Measurements from ENCODE around the gene OR52B6.
"Not testable (repeated sequence)": the region's sequence is repeated elsewhere in the genome, so short reads cannot be mapped to it uniquely, and the experiment has no call there.

OR52B6 gene

DNA sequence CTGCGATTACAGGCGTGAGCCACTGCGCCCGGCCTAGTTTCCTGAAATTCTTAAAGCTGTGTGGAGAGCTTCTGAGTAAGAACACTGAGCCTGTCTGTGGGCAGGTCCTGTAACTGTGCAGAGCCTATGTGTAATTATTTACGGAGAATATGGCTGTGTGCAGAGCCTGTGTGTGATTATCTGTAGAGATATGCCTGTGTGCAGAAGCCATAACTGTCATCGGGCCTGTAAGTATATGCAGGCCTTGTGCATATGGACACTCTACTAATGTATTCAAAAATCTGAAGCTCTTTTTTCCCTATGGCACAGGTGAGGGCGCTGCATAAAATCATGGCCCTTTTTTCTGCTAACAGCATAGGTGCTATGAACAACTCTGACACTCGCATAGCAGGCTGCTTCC lies at the start of gene OR52B6:
Gene OR52B6 (plus strand): TSS at position 301 of the 400 bp plus-strand sequence. CDS start 0 bp downstream, at position 301.
- no peak for DNase-seq (ENCODE audit: low read depth, low spot score)

DNA sequence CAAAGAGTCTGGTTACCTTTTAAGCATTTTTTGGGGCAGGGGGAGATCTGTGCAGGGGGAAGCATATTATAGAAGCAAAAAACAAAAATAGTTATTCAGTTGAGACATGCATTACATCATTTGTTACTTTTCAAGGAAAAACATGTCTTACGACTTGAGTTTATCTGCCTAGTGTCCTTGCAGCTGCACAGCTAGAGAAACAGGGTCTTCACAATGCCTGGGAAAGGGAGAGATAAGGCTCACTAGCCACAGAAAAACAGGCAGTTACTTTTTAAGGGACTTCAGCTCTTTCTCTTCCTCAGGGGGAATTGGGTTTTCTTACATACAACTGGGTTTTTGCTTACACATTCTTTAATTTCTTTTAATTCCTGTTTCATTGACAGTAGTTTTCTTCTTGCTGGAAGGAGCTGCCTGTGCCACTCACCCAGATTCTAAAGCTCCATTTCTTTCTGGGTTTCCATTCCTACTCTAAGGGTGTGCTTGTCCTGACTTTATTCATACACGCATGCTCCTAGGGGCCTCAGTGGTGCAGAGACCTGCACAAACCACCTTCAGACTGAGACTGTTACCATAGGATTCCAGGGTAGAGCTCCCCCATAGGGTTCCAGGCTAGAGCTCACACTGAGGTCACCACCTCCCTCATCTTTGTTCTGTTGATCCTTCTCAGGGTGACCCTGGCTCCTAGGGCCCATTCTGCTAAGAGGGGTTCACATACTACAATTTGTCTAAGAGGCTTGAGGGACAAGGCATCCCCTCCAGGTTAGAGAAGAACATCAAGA lies 49.4 kb upstream of the OR52B6 start:
- DNase-seq (ENCODE audit: low read depth, low spot score), result no peak

GRCh38 chr11:5534046-5534445 lies 46.6 kb upstream of the OR52B6 start:
- DNase-seq (ENCODE audit: low read depth, low spot score), result no peak

DNA sequence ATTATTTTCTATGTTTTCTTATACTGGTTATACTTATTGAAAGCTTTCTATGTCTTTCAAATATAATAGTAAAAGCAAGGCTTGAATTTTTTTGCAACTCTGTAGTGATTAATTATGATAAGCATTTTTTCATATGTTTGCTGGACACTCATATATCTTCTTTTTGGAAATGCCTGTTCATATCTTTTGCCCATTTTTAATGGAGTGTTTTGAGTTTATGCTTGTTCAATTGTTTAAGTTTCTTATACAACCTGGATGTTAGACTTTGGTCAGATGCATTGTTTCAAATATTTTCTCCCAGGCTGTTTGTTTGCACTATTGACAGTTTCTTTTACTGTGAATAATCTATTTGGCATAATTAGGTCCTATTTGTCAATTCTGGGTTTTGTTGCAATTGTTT lies 44.2 kb upstream of the OR52B6 start:
- no peak for DNase-seq (ENCODE audit: low read depth, low spot score)

GRCh38 chr11:5541427-5541826 lies 39.2 kb upstream of the OR52B6 start:
- DNase-seq (ENCODE audit: low read depth, low spot score), result no peak

GRCh38 chr11:5546457-5546856 lies 34.2 kb upstream of the OR52B6 start:
- no peak for DNase-seq (ENCODE audit: low read depth, low spot score)

DNA sequence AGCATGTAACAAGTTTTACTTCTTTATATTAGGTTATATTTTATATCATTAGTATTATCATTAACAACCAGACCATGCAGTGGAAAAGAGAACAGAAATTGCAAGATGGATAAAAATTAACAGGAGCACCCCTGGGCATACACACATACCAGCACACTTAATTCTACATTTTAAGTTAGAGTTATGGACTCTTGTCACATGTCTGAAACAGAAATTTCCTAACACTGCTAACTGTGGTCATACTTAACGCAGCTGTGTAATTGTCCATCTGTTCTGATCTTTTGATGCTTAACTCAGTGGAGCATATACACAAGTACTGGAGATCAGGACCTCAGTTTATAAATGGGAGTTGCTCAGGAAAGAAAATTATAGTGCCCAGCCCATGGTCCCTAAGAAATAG lies 32.7 kb upstream of the OR52B6 start:
- DNase-seq (ENCODE audit: low read depth, low spot score), result no peak

DNA sequence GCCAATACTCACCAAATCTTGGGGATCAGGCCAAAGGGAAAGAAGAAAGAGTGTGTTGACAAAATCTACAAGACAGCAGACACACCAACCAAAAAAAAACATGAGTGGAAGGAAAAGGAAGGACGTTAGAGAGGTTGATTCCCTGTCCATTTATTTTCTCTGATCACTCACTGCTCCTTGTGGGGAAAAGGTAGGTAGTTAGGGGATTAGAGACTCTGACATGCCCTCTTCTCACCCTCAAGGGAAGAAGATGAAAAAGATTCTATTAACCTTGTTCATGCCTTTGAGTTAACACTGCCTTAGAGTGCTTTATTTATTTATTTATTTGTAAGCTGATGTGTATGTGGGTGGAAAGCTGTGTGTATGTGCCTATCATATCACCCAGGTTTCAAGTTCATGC lies 32.2 kb upstream of the OR52B6 start, which contains the start of gene OR52H1:
Gene OR52H1 (minus strand): TSS at position 101 of the 400 bp plus-strand sequence. CDS start 3,035 bp downstream, outside the sequence.
- no peak for DNase-seq (ENCODE audit: low read depth, low spot score)

GRCh38 chr11:5550440-5551095 lies 30.1 kb upstream of the OR52B6 start:
- DNase-seq (ENCODE audit: low read depth, low spot score), result no peak

DNA sequence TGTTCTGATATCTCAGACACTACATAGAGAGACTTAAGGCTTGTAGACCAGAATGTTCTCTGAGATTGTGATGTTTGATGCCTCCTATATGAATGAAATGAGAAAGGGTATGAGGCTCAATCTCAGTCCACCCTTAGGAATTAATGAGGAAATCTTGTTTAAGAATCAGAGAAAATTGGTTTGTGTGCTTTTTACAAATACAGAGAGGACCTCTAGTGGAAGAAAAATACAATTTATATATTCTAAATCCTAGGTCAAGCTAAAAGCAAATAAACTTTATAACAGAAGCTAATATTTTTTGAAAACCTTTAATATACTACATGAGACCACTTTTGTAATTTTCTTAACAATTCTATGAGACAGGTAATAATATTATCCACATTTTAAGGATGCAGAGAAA lies 27.3 kb upstream of the OR52B6 start:
- no peak for DNase-seq (ENCODE audit: low read depth, low spot score)

GRCh38 chr11:5556596-5557188 lies 24.0 kb upstream of the OR52B6 start:
- no peak for DNase-seq (ENCODE audit: low read depth, low spot score)

- DNase-seq (ENCODE audit: low read depth, low spot score), result no peak
Measured at GRCh38 chr11:5557751-5558150, 22.9 kb upstream of the OR52B6 start.

DNA sequence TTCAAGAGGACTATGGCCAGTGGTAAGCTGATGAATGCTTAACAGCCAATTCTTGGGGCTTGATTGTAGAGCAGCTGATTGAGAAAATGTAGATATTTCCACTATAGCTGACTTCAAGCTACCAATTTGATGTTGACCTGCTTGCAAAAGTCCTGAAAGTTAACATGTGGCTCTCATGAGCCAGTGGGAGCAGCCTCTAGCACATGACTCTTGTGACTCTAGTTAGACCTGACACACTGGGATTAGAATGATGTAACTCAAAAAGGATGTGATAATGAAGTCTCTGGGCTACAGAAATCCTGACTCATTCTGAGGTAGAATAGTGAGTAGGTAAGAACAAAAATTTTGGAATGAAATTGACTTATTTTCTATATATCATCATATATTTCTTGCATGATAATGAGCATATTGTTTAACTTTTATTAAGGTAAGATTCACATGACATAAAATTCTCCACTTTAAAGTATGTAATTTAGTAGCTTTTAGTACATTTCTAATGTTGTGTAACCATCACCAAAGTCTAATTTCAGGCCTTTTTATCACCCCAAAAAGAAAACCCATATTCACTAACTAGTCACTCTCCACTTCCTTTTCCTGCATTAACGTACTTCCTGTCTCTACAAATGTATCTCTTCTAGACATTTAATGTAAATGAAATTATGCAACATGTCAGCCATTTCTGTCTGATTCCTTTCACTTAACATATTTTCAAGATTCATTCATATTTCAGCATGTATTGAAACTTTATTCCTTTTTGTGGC lies 16.2 kb upstream of the OR52B6 start:
- DNase-seq (ENCODE audit: low read depth, low spot score), result no peak

DNA sequence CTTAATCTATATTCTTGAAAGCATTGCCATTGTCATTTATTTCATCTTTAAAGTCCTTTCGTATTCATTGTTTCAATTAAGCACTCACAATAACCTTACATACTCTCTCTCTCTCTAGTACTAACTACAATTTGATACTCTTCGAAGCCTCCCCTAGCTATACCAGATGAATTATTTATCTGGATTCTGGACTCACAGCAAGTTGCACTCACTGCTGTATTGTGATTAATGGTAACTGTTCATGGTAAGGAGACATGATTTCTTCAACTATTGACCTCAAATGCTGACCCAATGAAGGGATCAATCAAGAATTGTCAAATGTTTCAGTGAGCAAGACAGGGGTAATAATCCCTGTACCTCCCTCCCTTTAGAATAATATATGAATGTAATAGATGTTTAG lies 6.0 kb upstream of the OR52B6 start:
- no peak for DNase-seq (ENCODE audit: low read depth, low spot score)

DNA sequence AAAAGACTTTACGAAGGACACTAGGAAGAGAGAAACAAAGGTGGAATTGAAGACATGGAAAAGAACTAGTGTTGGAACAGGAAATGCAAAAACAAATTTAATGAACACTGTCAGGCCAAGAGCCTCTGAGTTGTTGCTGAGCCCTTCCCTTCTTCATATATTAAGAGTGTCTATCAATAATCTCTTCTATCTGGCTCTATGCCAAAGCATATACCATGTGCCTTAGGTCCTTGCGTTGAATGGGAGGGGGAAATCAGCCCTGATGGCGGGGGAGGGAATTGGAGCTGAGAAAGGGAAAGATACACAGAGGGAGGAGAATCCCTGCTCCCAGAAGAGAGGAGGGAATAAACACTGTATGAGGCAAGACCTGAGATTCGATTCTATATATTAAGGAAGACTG lies 5.5 kb upstream of the OR52B6 start:
- no peak for DNase-seq (ENCODE audit: low read depth, low spot score)

DNA sequence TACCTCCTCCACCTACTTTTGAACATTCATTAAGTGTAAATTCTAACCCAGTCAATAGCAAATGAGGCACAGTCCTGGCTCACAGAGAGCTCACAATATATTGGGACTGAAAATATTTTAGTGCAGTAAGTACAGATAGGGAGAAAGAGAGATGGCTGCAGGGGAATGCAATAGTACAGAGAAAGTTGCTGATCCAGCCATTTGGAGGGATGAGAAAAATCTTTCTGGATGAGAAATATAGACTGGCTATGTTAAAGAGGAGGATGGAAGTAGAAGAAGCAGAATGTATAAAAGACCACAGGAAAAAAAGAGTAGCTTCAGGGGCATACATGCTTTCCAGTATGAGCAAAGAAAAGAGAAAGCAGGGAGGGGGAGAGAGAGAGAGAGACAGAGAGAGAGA lies 3.6 kb upstream of the OR52B6 start:
- DNase-seq (ENCODE audit: low read depth, low spot score), result no peak

DNA sequence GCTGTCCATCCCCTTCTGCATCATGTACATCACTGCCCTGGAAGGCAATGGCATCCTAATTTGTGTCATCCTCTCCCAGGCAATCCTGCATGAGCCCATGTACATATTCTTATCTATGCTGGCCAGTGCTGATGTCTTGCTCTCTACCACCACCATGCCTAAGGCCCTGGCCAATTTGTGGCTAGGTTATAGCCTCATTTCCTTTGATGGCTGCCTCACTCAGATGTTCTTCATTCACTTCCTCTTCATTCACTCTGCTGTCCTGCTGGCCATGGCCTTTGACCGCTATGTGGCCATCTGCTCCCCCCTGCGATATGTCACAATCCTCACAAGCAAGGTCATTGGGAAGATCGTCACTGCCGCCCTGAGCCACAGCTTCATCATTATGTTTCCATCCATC lies 337 bp downstream of the OR52B6 start:
- no peak for DNase-seq (ENCODE audit: low read depth, low spot score)

DNA sequence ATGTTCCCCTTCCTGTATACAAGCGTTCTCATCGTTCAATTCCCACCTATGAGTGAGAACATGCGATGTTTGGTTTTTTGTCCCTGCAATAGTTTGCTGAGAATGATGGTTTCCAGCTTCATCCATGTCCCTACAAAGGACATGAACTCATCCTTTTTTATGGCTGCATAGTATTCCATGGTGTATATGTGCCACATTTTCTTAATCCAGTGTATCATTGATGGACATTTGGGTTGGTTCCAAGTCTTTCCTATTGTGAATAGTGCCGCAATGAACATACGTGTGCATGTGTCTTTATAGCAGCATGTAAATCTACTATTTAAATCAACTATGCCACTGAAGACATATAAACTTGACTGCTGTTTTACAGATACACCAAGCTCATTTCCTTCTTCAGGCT lies 3.8 kb downstream of the OR52B6 start:
- DNase-seq (ENCODE audit: low read depth, low spot score), result not testable (repeated sequence)

- not testable (repeated sequence) for DNase-seq (ENCODE audit: low read depth, low spot score)
Measured at GRCh38 chr11:5589906-5590305, 9.2 kb downstream of the OR52B6 start.

DNA sequence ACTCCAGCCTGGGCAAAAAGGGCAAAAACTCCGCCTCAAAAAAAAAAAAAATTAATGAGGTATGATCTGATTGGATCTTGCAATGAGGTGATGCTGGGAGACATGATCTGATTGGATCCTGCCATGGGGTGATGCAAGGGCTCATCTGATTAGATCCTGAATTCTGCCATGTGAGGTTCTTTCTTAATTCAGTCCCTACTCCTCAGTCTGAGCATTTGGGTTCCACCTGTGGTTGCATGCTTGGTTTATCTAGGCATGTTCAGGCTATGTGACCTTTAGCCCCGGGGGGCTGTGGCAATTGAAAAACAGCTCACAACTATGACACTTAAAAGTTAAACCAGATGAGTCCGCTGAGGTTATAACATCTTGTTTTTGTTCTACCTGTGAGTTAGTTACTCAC lies 10.9 kb downstream of the OR52B6 start:
- DNase-seq (ENCODE audit: low read depth, low spot score), result no peak

DNA sequence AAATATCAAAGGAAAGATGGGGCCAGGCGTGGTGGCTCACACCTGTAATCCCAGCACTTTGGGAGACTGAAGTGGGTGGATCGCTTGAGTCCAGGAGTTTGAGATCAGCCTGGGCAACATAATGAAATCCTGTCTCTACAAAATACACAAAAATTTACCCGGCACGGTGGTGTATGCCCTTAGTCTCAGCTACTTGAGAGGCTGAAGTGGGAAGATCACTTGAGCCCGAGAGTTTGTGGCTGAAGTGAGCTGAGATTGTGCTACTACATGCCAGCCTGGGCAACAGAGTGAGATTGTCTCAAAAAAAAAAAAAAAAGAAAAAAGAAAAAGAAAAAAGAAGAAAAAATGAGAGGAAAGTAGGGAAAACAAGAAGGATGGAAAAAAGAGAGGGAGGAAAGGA lies 11.9 kb downstream of the OR52B6 start:
- DNase-seq (ENCODE audit: low read depth, low spot score), result no peak

GRCh38 chr11:5593146-5593545 lies 12.5 kb downstream of the OR52B6 start:
- DNase-seq (ENCODE audit: low read depth, low spot score), result no peak
